Neuronal stem cell (in vitro differentiated cells): Measurements from ENCODE around the gene AATF.

Experiments
- DNase-seq: peaks from one replicate; pipeline ENCODE4 v3.0.0-alpha.2; 2013; ENCODE audit warnings: low spot score
- H2AFZ ChIP-seq: one replicate; pipeline ENCODE4 v1.6.1; 2013; ENCODE audit warnings: mild to moderate bottlenecking, low read length, inconsistent platforms
- H2AK5ac ChIP-seq: 2 replicates; pipeline ENCODE4 v1.6.1; 2013; ENCODE audit warnings: low read depth, mild to moderate bottlenecking, inconsistent platforms, low read length, moderate library complexity, mixed read lengths
- H2BK120ac ChIP-seq: 2 replicates; pipeline ENCODE4 v1.6.1; 2013; ENCODE audit warnings: low read depth, mild to moderate bottlenecking, inconsistent platforms, low read length, moderate library complexity, mixed read lengths
- H2BK12ac ChIP-seq: one replicate; pipeline ENCODE4 v1.6.1; 2013; ENCODE audit warnings: low read length, inconsistent platforms
- H2BK15ac ChIP-seq: 2 replicates; pipeline ENCODE4 v1.6.1; 2013; ENCODE audit warnings: mild to moderate bottlenecking, low read length, inconsistent platforms, mixed read lengths
- H2BK5ac ChIP-seq: one replicate; pipeline ENCODE4 v1.6.1; 2013; ENCODE audit warnings: inconsistent platforms, mild to moderate bottlenecking, low read length, moderate library complexity
- H3K14ac ChIP-seq: one replicate; pipeline ENCODE4 v1.6.1; 2013; ENCODE audit warnings: low read length, inconsistent platforms
- H3K18ac ChIP-seq: 2 replicates; pipeline ENCODE4 v1.6.1; 2013; ENCODE audit warnings: low read length, inconsistent platforms
- H3K23ac ChIP-seq: 2 replicates; pipeline ENCODE4 v1.6.1; 2013; ENCODE audit warnings: low read depth, mild to moderate bottlenecking, mixed read lengths, low read length, inconsistent platforms; ENCODE audit not compliant: poor library complexity
- H3K27ac ChIP-seq: replicated peaks from 3 replicates; pipeline ENCODE4 v1.5.1; 2013; ENCODE audit warnings: low read length, inconsistent platforms
- H3K27me3 ChIP-seq, 3 experiments: 2 replicates each; pipeline ENCODE4 v1.6.1; 2013; ENCODE audit warnings: low read length in 3 of 3, mild to moderate bottlenecking in 2 of 3, inconsistent platforms in 1 of 3, low read depth in 1 of 3, mixed read lengths in 1 of 3, moderate library complexity in 1 of 3; ENCODE audit not compliant: control insufficient read depth in 3 of 3, insufficient read depth in 3 of 3
- H3K36me3 ChIP-seq, 2 donors: replicated peaks in 1 of 2; 2 replicates each; pipeline ENCODE4 v1.6.1; 2013; ENCODE audit warnings: low read length in 2 of 2; ENCODE audit not compliant: control insufficient read depth in 2 of 2, insufficient read depth in 2 of 2
- H3K4ac ChIP-seq: 2 replicates; pipeline ENCODE4 v1.6.1; 2013; ENCODE audit warnings: inconsistent platforms, mild to moderate bottlenecking, low read length, moderate library complexity
- H3K4me1 ChIP-seq, 2 donors: 1 replicate in 1 of 2; 2 replicates in 1 of 2; pipeline ENCODE4 v1.6.1; 2013; ENCODE audit warnings: low read length in 2 of 2, low read depth in 1 of 2; ENCODE audit not compliant: control insufficient read depth in 2 of 2, insufficient read depth in 1 of 2
- H3K4me2 ChIP-seq: one replicate; pipeline ENCODE4 v1.6.1; 2013; ENCODE audit warnings: mild to moderate bottlenecking, low read length, inconsistent platforms; ENCODE audit not compliant: insufficient read depth, poor library complexity, severe bottlenecking
- H3K4me3 ChIP-seq, 2 donors: 2 replicates each; pipeline ENCODE4 v1.5.1; 2013; ENCODE audit warnings: low read length in 2 of 2, mild to moderate bottlenecking in 2 of 2, inconsistent platforms in 1 of 2, moderate library complexity in 1 of 2
- H3K79me1 ChIP-seq: one replicate; pipeline ENCODE4 v1.6.1; 2013; ENCODE audit warnings: low read depth, mild to moderate bottlenecking, inconsistent platforms, low read length, moderate library complexity
- H3K9ac ChIP-seq: one replicate; pipeline ENCODE4 v1.6.1; 2013; ENCODE audit warnings: mild to moderate bottlenecking, low read depth, low read length, inconsistent platforms; ENCODE audit not compliant: poor library complexity
- H3K9me3 ChIP-seq, 2 donors: replicated peaks in 1 of 2; 2 replicates each; pipeline versions ENCODE3 to v1.6.1; 2013; ENCODE audit warnings: low read length in 2 of 2, mild to moderate bottlenecking in 2 of 2, inconsistent platforms in 1 of 2, low read depth in 1 of 2, mixed read lengths in 1 of 2, moderate library complexity in 1 of 2; ENCODE audit not compliant: control insufficient read depth in 2 of 2, insufficient read depth in 1 of 2
- H4K8ac ChIP-seq: one replicate; pipeline ENCODE4 v1.6.1; 2013; ENCODE audit warnings: low read depth, mild to moderate bottlenecking, inconsistent platforms, low read length, moderate library complexity
- H4K91ac ChIP-seq: one replicate; pipeline ENCODE4 v1.6.1; 2013; ENCODE audit warnings: low read length, low read depth, mild to moderate bottlenecking, inconsistent platforms; ENCODE audit not compliant: poor library complexity
- WGBS, 2 donors: extraction: QIAGEN DNeasy Blood & Tissue Kit; methylation state at CpG; one replicate each; pipeline ENCODE4 v1.1.7; 2013; ENCODE audit warnings: missing lambda C conversion rate in 2 of 2, mixed read lengths in 1 of 2; ENCODE audit not compliant: insufficient read length in 2 of 2, insufficient replicate concordance in 1 of 2; ENCODE audit errors: extremely low coverage in 2 of 2; 5-methylcytosine and 5-hydroxymethylcytosine counted together

AATF gene

DNA sequence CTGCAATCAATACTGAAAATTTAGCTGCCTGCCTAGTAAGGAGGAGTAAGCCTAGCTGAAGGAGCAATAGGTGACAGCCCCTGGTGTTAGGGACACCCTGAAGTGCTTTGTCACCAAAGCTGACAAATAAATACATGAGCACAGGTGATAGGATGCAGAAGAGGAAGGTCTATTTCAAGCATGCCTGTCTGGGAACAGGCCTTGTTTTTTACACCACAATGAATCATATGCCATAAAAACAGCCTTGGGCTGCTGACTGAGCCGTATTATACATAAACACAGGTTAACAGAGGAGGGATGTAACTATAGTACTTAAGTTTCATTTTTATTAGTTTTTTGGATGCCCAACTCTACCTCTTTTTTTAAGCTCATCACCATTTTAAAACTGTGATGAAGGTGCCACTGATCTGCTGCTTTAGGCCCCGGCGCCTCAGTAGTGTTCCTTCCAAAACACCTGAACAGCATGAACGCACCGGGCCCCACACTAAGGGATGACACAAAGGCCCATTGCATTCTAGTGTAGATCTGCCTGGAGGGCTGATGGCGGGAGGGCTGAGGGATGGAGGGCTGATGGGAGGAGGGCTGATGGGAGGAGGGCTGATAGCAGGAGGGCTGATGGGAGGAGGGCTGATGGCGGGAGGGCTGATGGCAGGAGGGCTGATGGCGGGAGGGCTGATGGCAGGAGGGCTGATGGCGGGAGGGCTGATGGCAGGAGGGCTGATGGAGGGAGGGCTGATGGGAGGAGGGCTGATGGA is 150.3 kb downstream of the AATF start:
- H2BK12ac ChIP-seq, result no peak overlapping the region
- H3K27me3 ChIP-seq, result no peaks in the 10 kb centered on the region
- no peak overlapping the region for H2BK15ac ChIP-seq
- no peak overlapping the region for H3K4me3 ChIP-seq
- H3K9me3 ChIP-seq, result no peaks in the 10 kb centered on the region
- H2BK120ac ChIP-seq, result no peak overlapping the region
- H3K4me2 ChIP-seq, result no peak overlapping the region
- H3K18ac ChIP-seq, result no peak overlapping the region
- no peak for DNase-seq
- H3K27ac ChIP-seq, result no peak overlapping the region
- peaks cover 46 to 99% of the 10 kb centered on the region in 2 donors for H3K36me3 ChIP-seq
- no peak overlapping the region for H3K14ac ChIP-seq
- no peak overlapping the region for H4K91ac ChIP-seq
- no peaks in the 10 kb centered on the region for H3K4me1 ChIP-seq
- H3K79me1 ChIP-seq, result peaks cover 3% of the 10 kb centered on the region
- H3K4ac ChIP-seq, result no peak overlapping the region
- peak overlapping the region; percentile 13 for H3K9ac ChIP-seq
- no CpG with 5 or more reads among the region's 9 CpGs for WGBS, 2 donors
- H3K23ac ChIP-seq, result no peak overlapping the region
- no peak overlapping the region for H4K8ac ChIP-seq
- no peak overlapping the region for H2BK5ac ChIP-seq
- H2AFZ ChIP-seq, result no peak overlapping the region
- peak overlapping the region; percentile 10 for H2AK5ac ChIP-seq

DNA sequence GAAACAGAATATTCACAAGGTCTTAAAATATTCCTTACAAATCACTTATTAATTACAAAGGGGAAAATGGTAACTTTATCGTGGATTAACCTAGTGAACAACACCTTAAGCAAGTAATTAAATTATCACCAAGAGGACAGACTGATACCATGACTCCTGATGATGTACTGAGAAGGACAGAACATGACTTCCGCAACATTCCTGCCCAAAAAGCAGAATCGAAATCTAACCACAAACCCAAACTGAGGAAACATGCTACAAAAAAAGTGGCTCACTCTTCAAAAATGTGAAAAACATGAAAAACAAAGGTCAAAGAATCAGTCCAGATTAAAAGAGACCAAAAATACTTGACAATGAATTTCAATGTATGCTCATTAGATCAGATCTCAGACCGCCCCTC is 151.5 kb downstream of the AATF start:
- H2BK120ac ChIP-seq, result no peak overlapping the region
- no peak for DNase-seq
- H3K14ac ChIP-seq, result no peak overlapping the region
- no peak overlapping the region for H2AK5ac ChIP-seq
- H3K79me1 ChIP-seq, result peaks cover 3% of the 10 kb centered on the region
- no peaks in the 10 kb centered on the region for H3K27me3 ChIP-seq
- no peaks in the 10 kb centered on the region for H3K9me3 ChIP-seq
- H3K4me1 ChIP-seq, result no peaks in the 10 kb centered on the region
- no peak overlapping the region for H4K91ac ChIP-seq
- no peak overlapping the region for H2AFZ ChIP-seq
- H3K18ac ChIP-seq, result no peak overlapping the region
- H2BK12ac ChIP-seq, result no peak overlapping the region
- no CpG with 5 or more reads among the region's 4 CpGs for WGBS, 2 donors
- no peak overlapping the region for H3K27ac ChIP-seq
- no peak overlapping the region for H3K4me3 ChIP-seq
- H3K23ac ChIP-seq, result no peak overlapping the region
- no peak overlapping the region for H3K9ac ChIP-seq
- no peak overlapping the region for H2BK5ac ChIP-seq
- H4K8ac ChIP-seq, result no peak overlapping the region
- no peak overlapping the region for H3K4ac ChIP-seq
- H3K36me3 ChIP-seq, result peaks cover 43 to 99% of the 10 kb centered on the region in 2 donors
- no peak overlapping the region for H2BK15ac ChIP-seq
- no peak overlapping the region for H3K4me2 ChIP-seq

DNA sequence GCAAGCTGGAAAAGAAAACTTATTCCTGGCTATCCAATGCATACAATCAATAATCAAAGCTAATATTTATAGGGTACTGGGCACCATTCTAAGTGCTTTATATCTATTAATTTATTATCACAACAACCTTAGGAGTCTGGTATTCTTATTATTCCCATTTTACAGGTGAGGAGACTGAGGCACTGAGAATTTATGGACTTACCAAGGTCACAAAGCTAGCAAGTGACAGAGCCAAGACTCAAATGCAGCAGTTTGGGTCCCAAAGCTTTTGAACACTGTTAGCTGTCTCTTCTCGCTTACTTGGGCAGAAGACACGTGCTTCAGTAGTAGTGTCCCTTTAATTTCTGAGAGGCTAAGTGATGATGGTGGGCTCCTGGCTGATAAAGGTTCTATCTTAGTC is 152.6 kb downstream of the AATF start:
- Histone ChIP-seq H3K27ac (no peak overlapping the region), H3K4me3 (no peak overlapping the region), H3K79me1 (peaks cover 3% of the 10 kb centered on the region), H3K4me1 (no peaks in the 10 kb centered on the region), H3K14ac (no peak overlapping the region), H2BK120ac (no peak overlapping the region), H2BK15ac (no peak overlapping the region), H2AK5ac (no peak overlapping the region), H3K36me3 (peaks cover 35 to 97% of the 10 kb centered on the region in 2 donors), H3K4me2 (no peak overlapping the region), H4K91ac (no peak overlapping the region), H3K27me3 (no peaks in the 10 kb centered on the region), H2AFZ (no peak overlapping the region), H2BK12ac (no peak overlapping the region), H2BK5ac (no peak overlapping the region), H4K8ac (no peak overlapping the region), H3K18ac (no peak overlapping the region), H3K23ac (no peak overlapping the region), H3K9me3 (no peaks in the 10 kb centered on the region), H3K9ac (no peak overlapping the region), H3K4ac (no peak overlapping the region)
- no peak for DNase-seq
- no CpG with 5 or more reads among the region's 2 CpGs for WGBS, 2 donors

DNA sequence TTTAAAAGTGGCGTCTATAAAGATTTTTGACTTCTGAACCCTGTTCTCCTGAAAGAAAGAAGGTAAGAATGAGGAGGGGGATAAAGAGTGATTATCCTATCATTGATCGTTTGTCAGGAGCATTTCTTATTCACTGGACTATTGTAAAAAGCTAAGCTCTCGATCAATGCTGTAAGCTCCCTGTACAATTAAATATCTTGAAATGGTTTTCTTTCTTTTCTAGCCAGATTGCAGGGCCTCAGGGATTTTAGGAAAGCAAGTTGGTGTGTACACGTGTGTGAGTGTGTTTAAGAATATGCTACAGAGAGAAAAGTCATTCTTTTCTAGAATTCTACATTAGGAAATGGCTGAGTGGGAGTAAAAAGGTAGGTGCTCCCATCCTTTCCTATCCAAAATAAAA is 154.5 kb downstream of the AATF start:
- no peak overlapping the region for H2AFZ ChIP-seq
- H3K27ac ChIP-seq, result no peak overlapping the region
- H3K4me3 ChIP-seq, result no peak overlapping the region
- no peak overlapping the region for H3K18ac ChIP-seq
- peaks cover 28 to 97% of the 10 kb centered on the region in 2 donors for H3K36me3 ChIP-seq
- no peak overlapping the region for H4K8ac ChIP-seq
- no CpG with 5 or more reads among the region's 4 CpGs for WGBS, 2 donors
- H3K9ac ChIP-seq, result no peak overlapping the region
- no peak overlapping the region for H4K91ac ChIP-seq
- H2BK15ac ChIP-seq, result no peak overlapping the region
- no peak overlapping the region for H2AK5ac ChIP-seq
- no peak overlapping the region for H3K14ac ChIP-seq
- DNase-seq, result no peak
- no peak overlapping the region for H2BK12ac ChIP-seq
- no peak overlapping the region for H3K4me2 ChIP-seq
- H3K27me3 ChIP-seq, result no peaks in the 10 kb centered on the region
- H3K4ac ChIP-seq, result no peak overlapping the region
- no peak overlapping the region for H2BK5ac ChIP-seq
- no peak overlapping the region for H3K23ac ChIP-seq
- H3K9me3 ChIP-seq, result no peaks in the 10 kb centered on the region
- peaks cover 0 to 3% of the 10 kb centered on the region in 2 donors for H3K4me1 ChIP-seq
- H3K79me1 ChIP-seq, result peaks cover 3% of the 10 kb centered on the region
- no peak overlapping the region for H2BK120ac ChIP-seq
